GM12801 (cell line): Measurements from ENCODE around the gene TNIP2.

ENCODE experiments used
- CTCF ChIP-seq: IDR thresholded peaks from one replicate; pipeline ENCODE4 v1.5.1; 2011; ENCODE audit warnings: control low read depth; ENCODE audit not compliant: insufficient read length; ENCODE audit errors: extremely low read depth

Gene TNIP2

GRCh38 chr4:2714918-2715317, 41.2 kb downstream of the TNIP2 start:
- no peak for TF ChIP-seq CTCF

GRCh38 chr4:2714061-2714770, 41.9 kb downstream of the TNIP2 start:
- TF ChIP-seq CTCF = no peak

DNA sequence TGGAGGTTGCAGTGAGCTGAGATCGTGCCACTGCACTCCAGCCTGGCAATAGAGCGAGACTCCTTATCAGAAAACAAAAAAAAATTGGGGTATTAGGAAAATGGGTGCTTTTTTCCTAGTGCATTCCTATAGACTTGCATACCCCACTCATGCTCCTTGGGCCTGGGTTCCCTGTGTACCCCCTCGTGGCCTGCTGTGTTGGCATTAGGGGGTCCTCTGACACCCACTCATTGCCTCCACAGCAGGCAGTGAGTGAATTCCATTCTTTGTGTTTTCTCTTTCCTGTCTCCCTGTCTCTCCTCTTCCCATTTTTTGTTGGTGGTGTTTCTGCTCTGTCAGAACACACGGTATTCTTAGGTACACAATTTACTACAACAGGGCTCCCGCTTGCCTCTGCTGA, 42.8 kb downstream of the TNIP2 start:
- no peak for TF ChIP-seq CTCF

GRCh38 chr4:2712261-2712842, 43.8 kb downstream of the TNIP2 start:
- no peak for TF ChIP-seq CTCF

- TF ChIP-seq CTCF = no peak
These were observed 53.4 kb downstream of the TNIP2 start for GRCh38 chr4:2702770-2703169.

GRCh38 chr4:2702361-2702760, 53.8 kb downstream of the TNIP2 start:
- TF ChIP-seq CTCF = no peak

- TF ChIP-seq CTCF = no peak
These were observed 56.1 kb downstream of the TNIP2 start for GRCh38 chr4:2700031-2700430.

GRCh38 chr4:2699534-2699933, 56.6 kb downstream of the TNIP2 start:
- TF ChIP-seq CTCF = no peak
